OCI-M2 (cell line): ENCODE data around the gene CLCF1.

Experiments used
- DNase-seq: peaks from one replicate; lab custom pipeline; 2025; ENCODE audit not compliant: unreplicated experiment; lab: John Stamatoyannopoulos, UW

The CLCF1 gene

GRCh38 chr11:67376063-67376820, 2.8 kb upstream of the CLCF1 start:
- no peak for DNase-seq

GRCh38 chr11:67375320-67376055, 2.1 kb upstream of the CLCF1 start:
- no peak for DNase-seq

- DNase-seq: no peak
Measured at GRCh38 chr11:67374571-67375281, 1.3 kb upstream of the CLCF1 start.

GRCh38 chr11:67373648-67374570, 511 bp upstream of the CLCF1 start:
- no peak for DNase-seq

- no peak for DNase-seq
Measured at GRCh38 chr11:67372321-67372992, 941 bp downstream of the CLCF1 start.

- DNase-seq: no peak
Measured at GRCh38 chr11:67371911-67372320, 1.5 kb downstream of the CLCF1 start.

GRCh38 chr11:67371189-67371910, 2.0 kb downstream of the CLCF1 start:
- DNase-seq: no peak

GRCh38 chr11:67370351-67371076, 2.9 kb downstream of the CLCF1 start:
- no peak for DNase-seq

- no peak for DNase-seq
Measured at GRCh38 chr11:67369801-67370284, 3.6 kb downstream of the CLCF1 start.

- no peak for DNase-seq
Measured at GRCh38 chr11:67369275-67369674, 4.1 kb downstream of the CLCF1 start.

GRCh38 chr11:67368621-67369020, 4.8 kb downstream of the CLCF1 start:
- DNase-seq: no peak

- DNase-seq: no peak
Measured at GRCh38 chr11:67367761-67368227, 5.6 kb downstream of the CLCF1 start.

GRCh38 chr11:67366961-67367760, 6.2 kb downstream of the CLCF1 start:
- no peak for DNase-seq

- no peak for DNase-seq
Measured at GRCh38 chr11:67366546-67366945, 6.9 kb downstream of the CLCF1 start.

- DNase-seq: no peak
Measured at GRCh38 chr11:67365736-67366444, 7.5 kb downstream of the CLCF1 start.

- no peak for DNase-seq
Measured at GRCh38 chr11:67364783-67365722, 8.3 kb downstream of the CLCF1 start.
